Esophagus muscularis mucosa (tissue), 4 donors: Measurements from ENCODE around the gene PYROXD2. TPM values are rescaled to one million over a fixed set of nuclear protein-coding genes. Genes with fewer than 3 reads are reported as not detected.
A peak's percentile ranks its signal among the peaks of the same experiment; 100 is the strongest.

ENCODE experiments used
- DNase-seq: peaks from one replicate; pipeline ENCODE4 v3.0.0-alpha.2; 2017; ENCODE audit errors: extremely low spot score
- H3K27ac ChIP-seq, 4 donors: fragments of 200-600 bp; sonication (generic); replicated peaks in 1 of 4; 1 replicate in 3 of 4; 2 replicates in 1 of 4; pipeline ENCODE4 v1.5.1; 2016 to 2019; ENCODE audit warnings: mild to moderate bottlenecking in 1 of 4
- H3K27me3 ChIP-seq, 4 donors: fragments of 200-600 bp; sonication (generic); one replicate each; pipeline versions ENCODE4 v1.5.1 to v1.6.0; 2016 to 2019
- H3K36me3 ChIP-seq, 4 donors: fragments of 200-600 bp; sonication (generic); one replicate each; pipeline ENCODE4 v1.5.1; 2016 to 2019
- H3K4me1 ChIP-seq, 4 donors: fragments of 200-600 bp; sonication (generic); one replicate each; pipeline ENCODE4 v1.5.1; 2016 to 2019
- H3K4me3 ChIP-seq, 4 donors: fragments of 200-600 bp; sonication (generic); 1 replicate in 2 of 4; 2 replicates in 2 of 4; pipeline ENCODE4 v1.5.1; 2016 to 2019; ENCODE audit warnings: mild to moderate bottlenecking in 4 of 4, moderate library complexity in 1 of 4
- H3K9me3 ChIP-seq, 4 donors: fragments of 200-600 bp; sonication (generic); 1 replicate in 3 of 4; 2 replicates in 1 of 4; pipeline ENCODE4 v1.5.1; 2016 to 2019
- EP300 ChIP-seq: sonication (generic); formaldehyde crosslinking; IDR thresholded peaks from one replicate; pipeline ENCODE4 v1.6.1; 2017; ENCODE audit warnings: antibody characterized with exemption
- POLR2A ChIP-seq: fragments of 450-650 bp; IDR thresholded peaks from one replicate; pipeline ENCODE4 v1.6.1; 2017; ENCODE audit warnings: antibody characterized with exemption, moderate library complexity, mild to moderate bottlenecking, low read depth
- POLR2AphosphoS5 ChIP-seq, 2 donors: sonication (generic); formaldehyde crosslinking; IDR thresholded peaks; one replicate each; pipeline ENCODE4 v1.6.1; 2017; ENCODE audit warnings: antibody characterized with exemption in 2 of 2
- WGBS: methylation state at CpG from one replicate; pipeline ENCODE4 v1.1.5; 2018; 5-methylcytosine and 5-hydroxymethylcytosine counted together
- intact Hi-C: fragments of 100-400 bp; cut with DNase I; formaldehyde crosslinking; loops from one replicate; pipeline ENCODE4 v1.15.1; 2023
- total RNA-seq, 4 donors: library from RNA; depleted of rRNA; stranded (reverse); fragments of >200 nt; gene quantifications; one replicate each; pipeline versions ENCODE4 v1.1.0 to v1.2.1, GENCODE V29; 2016
- TF ChIP-seq, protein P1 (sequence below), 3 experiments: fragments of 200-600 bp in 2 of 3; fragments of 450-650 bp in 1 of 3; sonication (generic) in 2 of 3; IDR thresholded peaks; one replicate each; pipeline ENCODE4 v1.5.1; 2017 to 2019; ENCODE audit warnings: antibody characterized with exemption in 3 of 3, mild to moderate bottlenecking in 2 of 3, moderate library complexity in 1 of 3

The PYROXD2 gene
- total RNA-seq, 4 donors from 2014 or later = 5.8 to 10.2 (median 6.6) TPM

DNA sequence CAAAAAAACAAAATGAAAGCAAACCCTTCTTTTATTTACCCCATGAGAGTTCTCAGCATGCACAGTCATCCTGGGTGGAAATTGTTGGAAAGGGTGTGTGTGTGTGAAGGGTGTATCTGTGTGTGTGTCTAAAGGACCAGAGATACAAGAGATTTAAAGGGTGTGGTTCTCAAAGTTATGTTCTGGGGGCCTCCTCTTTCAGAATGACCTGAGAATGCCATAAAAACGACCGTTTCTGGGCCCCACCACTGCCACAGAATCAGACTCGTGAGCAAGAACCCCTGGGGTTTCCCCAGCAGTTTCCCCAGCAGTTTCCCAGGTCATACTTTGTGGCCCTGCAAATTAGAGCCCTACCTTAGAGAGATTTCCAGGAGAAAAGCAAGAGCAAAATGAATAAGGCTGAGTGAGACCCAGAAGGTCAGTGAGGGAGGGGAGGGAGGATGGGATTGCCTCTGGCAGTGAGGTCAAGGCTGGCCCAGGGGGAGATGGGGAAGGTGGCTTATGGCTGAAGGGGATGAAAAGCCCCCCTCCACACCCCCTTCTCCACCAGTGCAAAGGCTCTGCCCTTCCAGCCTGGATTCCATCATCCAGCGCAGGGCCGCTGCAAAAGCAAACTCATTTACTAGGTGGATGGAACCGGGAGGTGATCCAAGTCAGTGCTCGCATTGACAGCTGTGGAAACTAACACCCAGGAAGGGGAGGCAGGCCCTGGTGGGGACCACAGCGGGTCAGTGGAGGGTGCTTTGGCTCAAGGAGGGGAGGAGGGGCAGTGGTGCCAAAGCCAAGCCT lies 10.2 kb downstream of the PYROXD2 start:
- intact Hi-C loops = no loop called here
- H3K4me3 ChIP-seq = no peak overlapping the region
- DNase-seq = no peak
- peaks cover 5 to 24% (median 20%) of the 10 kb centered on the region in 4 donors for H3K4me1 ChIP-seq
- no peaks in the 10 kb centered on the region for H3K9me3 ChIP-seq
- peak overlapping the region; percentile 34 to 65 (median 51) for H3K27ac ChIP-seq
- no peaks in the 10 kb centered on the region for H3K27me3 ChIP-seq
- H3K36me3 ChIP-seq = peaks cover 0 to 24% (median 11%) of the 10 kb centered on the region in 4 donors
- WGBS = 57% methylated on average over 8 of the region's 8 CpGs
- TF ChIP-seq POLR2A (no peak), EP300 (no peak), POLR2AphosphoS5 (IDR thresholded peaks at IDR 0.05) (no peak)
- TF ChIP-seq, protein P1, sequence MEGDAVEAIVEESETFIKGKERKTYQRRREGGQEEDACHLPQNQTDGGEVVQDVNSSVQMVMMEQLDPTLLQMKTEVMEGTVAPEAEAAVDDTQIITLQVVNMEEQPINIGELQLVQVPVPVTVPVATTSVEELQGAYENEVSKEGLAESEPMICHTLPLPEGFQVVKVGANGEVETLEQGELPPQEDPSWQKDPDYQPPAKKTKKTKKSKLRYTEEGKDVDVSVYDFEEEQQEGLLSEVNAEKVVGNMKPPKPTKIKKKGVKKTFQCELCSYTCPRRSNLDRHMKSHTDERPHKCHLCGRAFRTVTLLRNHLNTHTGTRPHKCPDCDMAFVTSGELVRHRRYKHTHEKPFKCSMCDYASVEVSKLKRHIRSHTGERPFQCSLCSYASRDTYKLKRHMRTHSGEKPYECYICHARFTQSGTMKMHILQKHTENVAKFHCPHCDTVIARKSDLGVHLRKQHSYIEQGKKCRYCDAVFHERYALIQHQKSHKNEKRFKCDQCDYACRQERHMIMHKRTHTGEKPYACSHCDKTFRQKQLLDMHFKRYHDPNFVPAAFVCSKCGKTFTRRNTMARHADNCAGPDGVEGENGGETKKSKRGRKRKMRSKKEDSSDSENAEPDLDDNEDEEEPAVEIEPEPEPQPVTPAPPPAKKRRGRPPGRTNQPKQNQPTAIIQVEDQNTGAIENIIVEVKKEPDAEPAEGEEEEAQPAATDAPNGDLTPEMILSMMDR (IDR thresholded peaks at IDR 0.05) = no peak

DNA sequence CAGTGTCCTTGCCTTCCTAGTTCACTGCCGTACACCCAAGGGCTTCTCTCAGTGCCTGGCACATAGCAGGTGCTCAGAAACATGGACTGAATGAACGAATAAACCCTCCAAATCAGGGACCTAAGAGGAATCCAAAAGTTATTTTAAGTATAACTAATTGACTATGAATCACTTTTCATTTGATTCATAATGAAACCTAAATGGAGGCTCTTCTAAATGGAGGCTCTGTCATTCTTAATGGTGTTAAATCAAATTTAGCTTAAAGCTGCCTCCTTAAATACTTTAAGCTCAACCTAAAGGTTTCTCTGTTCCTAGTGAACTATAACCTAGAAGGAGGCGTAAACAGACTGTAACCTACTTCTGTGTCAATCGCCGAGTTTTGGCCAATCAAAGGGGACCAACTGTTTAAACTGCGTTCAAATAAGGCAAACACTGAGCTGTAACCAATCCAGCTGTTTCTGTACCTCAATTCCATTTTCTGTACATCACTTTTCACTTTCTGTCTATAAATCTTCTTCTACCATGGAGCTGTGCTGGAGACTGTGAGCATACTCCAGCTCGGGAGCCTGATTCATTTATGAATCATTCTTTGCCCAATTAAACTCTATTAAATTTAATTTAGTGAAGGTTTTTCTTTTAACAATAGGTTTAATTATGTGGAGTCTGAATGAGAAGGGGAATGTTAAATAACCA lies 11.0 kb downstream of the PYROXD2 start:
- DNase-seq = no peak
- intact Hi-C loops = no loop called here
- TF ChIP-seq EP300 (no peak), POLR2AphosphoS5 (IDR thresholded peaks at IDR 0.05) (no peak), POLR2A (no peak)
- TF ChIP-seq, protein P1 (IDR thresholded peaks at IDR 0.05) = no peak
- 68% methylated on average over 7 of the region's 7 CpGs for WGBS
- Histone ChIP-seq H3K36me3 (peaks cover 0 to 32% (median 18%) of the 10 kb centered on the region in 4 donors), H3K9me3 (no peaks in the 10 kb centered on the region), H3K27ac (peak overlapping the region in 2 of 4 donors; percentile 2 to 27), H3K27me3 (no peaks in the 10 kb centered on the region), H3K4me1 (peaks cover 5 to 24% (median 20%) of the 10 kb centered on the region in 4 donors), H3K4me3 (no peak overlapping the region)

DNA sequence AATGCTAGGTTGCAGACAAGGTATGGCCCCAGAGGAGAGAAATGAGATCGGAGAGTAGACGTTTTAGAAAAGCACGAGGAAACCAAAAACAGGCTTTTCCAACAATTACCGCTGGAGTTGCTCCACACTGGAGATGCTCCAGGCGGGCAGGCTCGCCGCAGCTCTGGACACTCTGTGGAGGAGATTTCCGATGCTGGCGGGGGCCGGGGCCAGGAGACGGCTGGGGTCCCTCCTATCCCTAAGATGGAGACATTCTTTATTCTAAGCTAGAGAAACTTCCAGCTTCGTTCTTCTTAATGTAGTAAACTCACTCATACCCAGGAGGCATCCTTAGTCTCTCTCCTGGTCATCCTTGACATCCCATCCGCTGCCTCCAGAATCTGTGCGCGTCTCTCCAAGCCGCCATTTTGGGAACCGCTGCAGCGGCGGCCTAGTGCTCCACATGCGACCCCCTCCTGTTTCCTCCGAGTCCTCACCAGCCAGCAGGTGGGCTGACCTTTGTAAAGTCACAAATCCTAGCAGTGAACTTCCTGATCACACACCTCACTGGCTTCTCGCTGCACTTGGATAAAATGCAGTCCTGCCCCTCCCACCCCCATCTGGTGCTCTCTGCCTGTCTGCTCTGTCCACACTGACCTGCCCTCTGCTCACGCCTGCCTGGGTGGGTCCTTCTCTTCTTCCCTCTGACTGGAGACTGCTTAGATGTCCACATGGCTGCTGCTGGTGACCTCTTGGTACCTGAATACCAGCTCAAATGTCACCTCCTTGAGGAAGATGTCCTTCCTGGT lies 11.9 kb downstream of the PYROXD2 start:
- Histone ChIP-seq H3K9me3 (no peaks in the 10 kb centered on the region), H3K27ac (peak overlapping the region in 1 of 4 donors; percentile 2), H3K4me3 (no peak overlapping the region), H3K4me1 (peaks cover 5 to 24% (median 20%) of the 10 kb centered on the region in 4 donors), H3K36me3 (peaks cover 0 to 38% (median 26%) of the 10 kb centered on the region in 4 donors), H3K27me3 (no peaks in the 10 kb centered on the region)
- TF ChIP-seq EP300 = no peak
- no peak for TF ChIP-seq POLR2AphosphoS5 (IDR thresholded peaks at IDR 0.05)
- no peak for TF ChIP-seq POLR2A
- TF ChIP-seq, protein P1 (IDR thresholded peaks at IDR 0.05) = no peak
- no peak for DNase-seq
- 96% methylated on average over 23 of the region's 23 CpGs for WGBS
- intact Hi-C loops = no loop called here

DNA sequence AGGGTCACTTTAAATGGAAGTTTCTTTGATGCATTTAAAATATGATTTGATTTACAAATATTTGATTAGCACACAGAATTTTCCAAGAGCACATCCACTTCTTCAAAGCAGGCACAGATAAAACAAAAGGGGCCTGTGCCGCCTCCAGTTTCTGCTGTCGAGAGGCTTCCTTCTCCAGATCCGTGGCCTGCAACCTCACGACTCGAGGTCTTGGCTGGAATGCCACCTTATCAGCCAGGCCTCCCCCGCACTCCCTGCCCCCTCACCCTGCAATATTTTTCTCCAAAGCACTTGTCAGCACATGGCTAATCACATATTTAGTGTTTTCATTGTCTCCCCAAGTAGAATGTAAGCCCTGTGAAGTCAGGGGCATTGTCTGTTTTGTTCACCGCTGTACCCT lies 12.5 kb downstream of the PYROXD2 start:
- TF ChIP-seq EP300 = no peak
- Histone ChIP-seq H3K9me3 (no peaks in the 10 kb centered on the region), H3K27me3 (no peaks in the 10 kb centered on the region), H3K4me1 (peaks cover 5 to 24% (median 20%) of the 10 kb centered on the region in 4 donors), H3K36me3 (peaks cover 0 to 39% (median 27%) of the 10 kb centered on the region in 4 donors), H3K27ac (no peak overlapping the region), H3K4me3 (no peak overlapping the region)
- DNase-seq = no peak
- intact Hi-C loops = no loop called here
- WGBS = 88% methylated on average over 7 of the region's 7 CpGs

DNA sequence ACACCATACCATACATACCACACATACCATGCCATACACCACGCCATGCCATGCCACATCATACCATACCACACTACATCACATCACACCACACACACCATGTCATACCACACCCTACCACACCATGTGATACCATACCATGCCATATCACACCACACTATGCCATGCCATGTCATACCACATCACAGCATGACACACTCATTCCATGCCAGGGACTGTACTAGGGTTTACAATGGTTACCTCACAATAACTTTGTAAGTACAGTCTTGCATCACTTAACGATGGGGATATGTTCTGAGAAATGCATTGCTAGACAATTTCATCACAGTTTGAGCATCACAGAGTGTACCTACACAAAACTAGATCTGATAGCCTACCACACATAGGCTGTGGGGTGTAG lies 14.5 kb downstream of the PYROXD2 start:
- peaks cover 0 to 59% (median 44%) of the 10 kb centered on the region in 4 donors for H3K36me3 ChIP-seq
- no peak for TF ChIP-seq POLR2AphosphoS5 (IDR thresholded peaks at IDR 0.05)
- TF ChIP-seq, protein P1 (IDR thresholded peaks at IDR 0.05) = no peak
- no peak for TF ChIP-seq EP300
- no peak for DNase-seq
- no peaks in the 10 kb centered on the region for H3K9me3 ChIP-seq
- H3K27ac ChIP-seq = no peak overlapping the region
- no peak overlapping the region for H3K4me3 ChIP-seq
- 88% methylated on average over 2 of the region's 2 CpGs for WGBS
- no peaks in the 10 kb centered on the region for H3K27me3 ChIP-seq
- intact Hi-C loops = no loop called here
- H3K4me1 ChIP-seq = peaks cover 5 to 21% (median 16%) of the 10 kb centered on the region in 4 donors
